Lower leg skin (tissue), 3 donors: ENCODE data around the gene TRPM1.

ENCODE experiments used
- POLR2A ChIP-seq, 2 donors: fragments of 450-650 bp; IDR thresholded peaks; one replicate each; pipeline ENCODE4 v1.6.1; 2016 to 2017; ENCODE audit warnings: antibody characterized with exemption in 2 of 2, mild to moderate bottlenecking in 1 of 2, moderate library complexity in 1 of 2
- TF ChIP-seq, protein P1 (sequence below), 3 donors: fragments of 450-650 bp; IDR thresholded peaks; one replicate each; pipeline ENCODE4 v1.5.1; 2016; ENCODE audit warnings: antibody characterized with exemption in 3 of 3, mild to moderate bottlenecking in 3 of 3, moderate library complexity in 2 of 3

DNA sequence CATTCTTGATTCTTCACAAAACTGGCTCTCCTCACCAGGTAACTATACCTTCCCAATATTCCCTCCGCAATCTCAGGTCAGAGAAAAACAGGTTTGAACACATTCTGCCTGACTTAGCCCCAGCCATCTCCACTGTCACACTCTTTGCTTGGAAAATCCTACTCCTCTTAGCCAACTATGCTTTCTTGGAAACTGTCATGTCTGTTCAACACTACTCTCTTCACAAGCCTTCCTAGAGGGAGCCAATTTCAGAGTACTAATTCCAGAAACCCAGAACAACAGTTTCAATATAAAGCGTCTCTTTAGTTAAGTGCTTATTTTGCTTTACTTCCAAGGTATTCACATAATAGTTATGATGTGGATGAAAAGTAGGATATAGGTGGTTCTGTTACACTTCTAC is 131.8 kb downstream of the TRPM1 start:
- TF ChIP-seq POLR2A (IDR thresholded peaks at IDR 0.05) = no peak
- TF ChIP-seq, protein P1, sequence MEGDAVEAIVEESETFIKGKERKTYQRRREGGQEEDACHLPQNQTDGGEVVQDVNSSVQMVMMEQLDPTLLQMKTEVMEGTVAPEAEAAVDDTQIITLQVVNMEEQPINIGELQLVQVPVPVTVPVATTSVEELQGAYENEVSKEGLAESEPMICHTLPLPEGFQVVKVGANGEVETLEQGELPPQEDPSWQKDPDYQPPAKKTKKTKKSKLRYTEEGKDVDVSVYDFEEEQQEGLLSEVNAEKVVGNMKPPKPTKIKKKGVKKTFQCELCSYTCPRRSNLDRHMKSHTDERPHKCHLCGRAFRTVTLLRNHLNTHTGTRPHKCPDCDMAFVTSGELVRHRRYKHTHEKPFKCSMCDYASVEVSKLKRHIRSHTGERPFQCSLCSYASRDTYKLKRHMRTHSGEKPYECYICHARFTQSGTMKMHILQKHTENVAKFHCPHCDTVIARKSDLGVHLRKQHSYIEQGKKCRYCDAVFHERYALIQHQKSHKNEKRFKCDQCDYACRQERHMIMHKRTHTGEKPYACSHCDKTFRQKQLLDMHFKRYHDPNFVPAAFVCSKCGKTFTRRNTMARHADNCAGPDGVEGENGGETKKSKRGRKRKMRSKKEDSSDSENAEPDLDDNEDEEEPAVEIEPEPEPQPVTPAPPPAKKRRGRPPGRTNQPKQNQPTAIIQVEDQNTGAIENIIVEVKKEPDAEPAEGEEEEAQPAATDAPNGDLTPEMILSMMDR (IDR thresholded peaks at IDR 0.05) = no peak
